Limb (tissue), 2 donors: ENCODE measurements around the gene EOLA2.
"Not testable (repeated sequence)": the region's sequence is repeated elsewhere in the genome, so short reads cannot be mapped to it uniquely, and the experiment has no call there.

Experiments used
- DNase-seq, 2 donors: peaks; one replicate each; pipeline ENCODE4 v3.0.0-alpha.2; 2016; ENCODE audit errors: extremely low spot score in 2 of 2

The EOLA2 gene

GRCh38 chrX:149938427-149938880 is at the start of gene EOLA2:
TSS of gene EOLA2 (minus strand) at chrX:149938491. CDS start at chrX:149933874, 4,617 bp downstream.
- peak; percentile 93 for DNase-seq

GRCh38 chrX:149987613-149988012 is 49.3 kb upstream of the EOLA2 start:
- no peak for DNase-seq

- DNase-seq, result no peak
Measured at GRCh38 chrX:149984411-149984810, 46.1 kb upstream of the EOLA2 start.

- DNase-seq, result no peak
Measured at GRCh38 chrX:149982310-149982709, 44.0 kb upstream of the EOLA2 start.

- no peak for DNase-seq
Measured at GRCh38 chrX:149979126-149979644, 40.9 kb upstream of the EOLA2 start.

- peak; percentile 44 to 54 for DNase-seq
Measured at GRCh38 chrX:149962859-149963757, 24.8 kb upstream of the EOLA2 start.

- DNase-seq, result no peak
Measured at GRCh38 chrX:149962010-149962409, 23.7 kb upstream of the EOLA2 start.

GRCh38 chrX:149961572-149961971 is 23.3 kb upstream of the EOLA2 start:
- no peak for DNase-seq

GRCh38 chrX:149950681-149951080 is 12.4 kb upstream of the EOLA2 start:
- peak in 1 of 2 donors; percentile 6 for DNase-seq

GRCh38 chrX:149949743-149950436 is 11.6 kb upstream of the EOLA2 start:
- DNase-seq, result no peak

GRCh38 chrX:149948016-149948415 is 9.7 kb upstream of the EOLA2 start:
- DNase-seq, result no peak

GRCh38 chrX:149946932-149947331 is 8.6 kb upstream of the EOLA2 start:
- not testable (repeated sequence) for DNase-seq

GRCh38 chrX:149945820-149946219 is 7.5 kb upstream of the EOLA2 start:
- not testable (repeated sequence) for DNase-seq

- not testable (repeated sequence) for DNase-seq
Measured at GRCh38 chrX:149945087-149945670, 6.9 kb upstream of the EOLA2 start.

GRCh38 chrX:149940674-149941024 is 2.4 kb upstream of the EOLA2 start:
- not testable (repeated sequence) for DNase-seq

GRCh38 chrX:149939905-149940673 is 1.8 kb upstream of the EOLA2 start:
- peak; percentile 92 to 94 for DNase-seq

GRCh38 chrX:149939655-149939904 is 1.3 kb upstream of the EOLA2 start:
- DNase-seq, result no peak

- peak; percentile 85 to 95 for DNase-seq
Measured at GRCh38 chrX:149938881-149939654, 777 bp upstream of the EOLA2 start.

GRCh38 chrX:149937871-149938426 is 342 bp downstream of the EOLA2 start:
- DNase-seq, result peak in 1 of 2 donors; percentile 45

GRCh38 chrX:149937328-149937727 is 963 bp downstream of the EOLA2 start:
- not testable (repeated sequence) for DNase-seq
